Heart left ventricle (tissue), 16 donors: ENCODE data around the gene RAB8A. TPM values are rescaled to one million over a fixed set of nuclear protein-coding genes. Genes with fewer than 3 reads are reported as not detected.
"Not testable (repeated sequence)": the region's sequence is repeated elsewhere in the genome, so short reads cannot be mapped to it uniquely, and the experiment has no call there.

Experiments
- ATAC-seq, 4 donors: fragments of 200-7000 bp; cut with Tn5 transposase; one replicate each; pipeline ENCODE4 v1.9.1; 2020 to 2022; ENCODE audit warnings: moderate library complexity in 4 of 4, mild to moderate bottlenecking in 3 of 4, moderate number of reproducible peaks in 1 of 4
- DNase-seq, 5 donors: peaks; one replicate each; pipeline ENCODE4 v3.0.0-alpha.2; 2020
- H3K27ac ChIP-seq, 12 donors: fragments of 200-600 bp; sonication (generic) in 4 of 12; one replicate each; pipeline versions ENCODE4 v1.5.0 to v1.8.0; 2016 to 2022; ENCODE audit warnings: mild to moderate bottlenecking in 2 of 12
- H3K27me3 ChIP-seq, 9 donors: fragments of 200-600 bp; sonication (generic) in 2 of 9; one replicate each; pipeline versions ENCODE4 v1.5.1 to v1.8.0; 2016 to 2022; ENCODE audit warnings: mild to moderate bottlenecking in 3 of 9
- H3K36me3 ChIP-seq, 9 donors: fragments of 200-600 bp; sonication (generic) in 2 of 9; one replicate each; pipeline versions ENCODE4 v1.5.0 to v1.8.0; 2018 to 2022; ENCODE audit warnings: mild to moderate bottlenecking in 2 of 9
- H3K4me1 ChIP-seq, 12 donors: fragments of 200-600 bp; sonication (generic) in 4 of 12; one replicate each; pipeline versions ENCODE4 v1.5.0 to v1.8.0; 2016 to 2022; ENCODE audit warnings: mild to moderate bottlenecking in 3 of 12
- H3K4me3 ChIP-seq, 12 donors: fragments of 200-600 bp; sonication (generic) in 4 of 12; one replicate each; pipeline versions ENCODE4 v1.5.0 to v1.8.0; 2017 to 2022; ENCODE audit warnings: mild to moderate bottlenecking in 9 of 12, moderate library complexity in 4 of 12
- H3K9me3 ChIP-seq, 12 donors: fragments of 200-600 bp; sonication (generic) in 4 of 12; one replicate each; pipeline versions ENCODE4 v1.5.0 to v1.8.0; 2016 to 2022; ENCODE audit warnings: mild to moderate bottlenecking in 1 of 12
- POLR2A ChIP-seq, 2 donors: fragments of 450-650 bp; IDR thresholded peaks; one replicate each; pipeline ENCODE4 v1.6.1; 2017; ENCODE audit warnings: antibody characterized with exemption in 2 of 2, mild to moderate bottlenecking in 2 of 2, moderate library complexity in 2 of 2
- WGBS, 4 donors: extraction: QIAGEN DNeasy Blood & Tissue Kit in 2 of 4; methylation state at CpG; one replicate each; pipeline versions ENCODE4 v1.1.5 to v1.1.7; 2013 to 2018; 5-methylcytosine and 5-hydroxymethylcytosine counted together
- intact Hi-C, 10 donors: fragments of 100-400 bp; cut with DNase I; formaldehyde crosslinking; loops; one replicate each; pipeline versions ENCODE4 v1.11.1 to v1.14.2; 2022
- polyA plus RNA-seq, 2 donors: library from polyadenylated mRNA; stranded (reverse); fragments of 200-250 nt; gene quantifications; one replicate each; pipeline ENCODE4 v1.2.3, GENCODE V29; 2013
- total RNA-seq, 9 donors: library from RNA; depleted of rRNA in 2 of 9; stranded (reverse); fragments of >200 nt in 2 of 9; fragmentation: NEBNext Ultra II Directional in 3 of 9; extraction: Animal tissue kit (Norgen Biotek cat#: 25700) in 3 of 9; gene quantifications; one replicate each; pipeline versions ENCODE4 v1.1.0 to v1.2.4, GENCODE V29; 2016 to 2023
- TF ChIP-seq, protein P1 (sequence below), 12 donors: fragments of 200-600 bp; sonication (generic) in 4 of 12; IDR thresholded peaks; one replicate each; pipeline versions ENCODE4 v1.5.0 to v1.8.0; 2018 to 2022; ENCODE audit warnings: antibody characterized with exemption in 12 of 12, mild to moderate bottlenecking in 5 of 12
- donor health status: ischemic (EF 13 %, LVEDD 7.1; RV severe dilation, severe dysfunction).
- donor health status: healthy with polysubstance abuse.
- donor health status: DM: no; HTN: yes; CAD: no.
- donor health status: DM: no; HTN: no; CAD: no.
- donor health status: ischemic (EF 25% LVEDD 6.9; RV normal size, moderate dysfunction).
- donor health status: ischemic (EF 25% LVEDD 5.7; RV mildly dilated, moderate dysfunction).
- donor health status: healthy.
- donor health status: DM: yes; HTN: yes; CAD: no.
- donor health status: ischemic (EF 35%, LVEDD 5.7; RV mildly dilated, moderate dysfunction).
- donor health status: nonischemic (EF 11% LVEDD 7.7; RV severe dilation, severe dysfunction).
- donor health status: DM: yes; HTN: yes; CAD: no.
- donor health status: PGD.
- donor health status: ischemic (EF 29% LVEDD 5.4; RV normal size, mild dysfunction).
- donor health status: nonischemic (EF 23%, LVEDD 6.1; RV moderate dilation, normal function).

RAB8A gene
- total and polyA plus RNA-seq, 11 donors, result 7.8 to 53.7 (median 23.7) TPM

- H3K27me3 ChIP-seq, result peaks cover 0 to 7% (median 0%) of the 10 kb centered on the region in 9 donors
- H3K4me3 ChIP-seq, result no peak overlapping the region
- TF ChIP-seq, protein P1, sequence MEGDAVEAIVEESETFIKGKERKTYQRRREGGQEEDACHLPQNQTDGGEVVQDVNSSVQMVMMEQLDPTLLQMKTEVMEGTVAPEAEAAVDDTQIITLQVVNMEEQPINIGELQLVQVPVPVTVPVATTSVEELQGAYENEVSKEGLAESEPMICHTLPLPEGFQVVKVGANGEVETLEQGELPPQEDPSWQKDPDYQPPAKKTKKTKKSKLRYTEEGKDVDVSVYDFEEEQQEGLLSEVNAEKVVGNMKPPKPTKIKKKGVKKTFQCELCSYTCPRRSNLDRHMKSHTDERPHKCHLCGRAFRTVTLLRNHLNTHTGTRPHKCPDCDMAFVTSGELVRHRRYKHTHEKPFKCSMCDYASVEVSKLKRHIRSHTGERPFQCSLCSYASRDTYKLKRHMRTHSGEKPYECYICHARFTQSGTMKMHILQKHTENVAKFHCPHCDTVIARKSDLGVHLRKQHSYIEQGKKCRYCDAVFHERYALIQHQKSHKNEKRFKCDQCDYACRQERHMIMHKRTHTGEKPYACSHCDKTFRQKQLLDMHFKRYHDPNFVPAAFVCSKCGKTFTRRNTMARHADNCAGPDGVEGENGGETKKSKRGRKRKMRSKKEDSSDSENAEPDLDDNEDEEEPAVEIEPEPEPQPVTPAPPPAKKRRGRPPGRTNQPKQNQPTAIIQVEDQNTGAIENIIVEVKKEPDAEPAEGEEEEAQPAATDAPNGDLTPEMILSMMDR (IDR thresholded peaks at IDR 0.05), result no peak
- no peak for TF ChIP-seq POLR2A (IDR thresholded peaks at IDR 0.05)
- WGBS, 4 donors, result 54 to 63% (median 56%) methylated on average over 2 of the region's 2 CpGs
- DNase-seq (no peak), ATAC-seq (no peak)
- H3K4me1 ChIP-seq, result no peaks in the 10 kb centered on the region
- intact Hi-C loops, result no loop called here
- no peaks in the 10 kb centered on the region for H3K36me3 ChIP-seq
- H3K9me3 ChIP-seq, result peaks cover 0 to 9% (median 3%) of the 10 kb centered on the region in 12 donors
- no peak overlapping the region for H3K27ac ChIP-seq
These were observed 64.3 kb downstream of the RAB8A start for GRCh38 chr19:16175954-16176353.

DNA sequence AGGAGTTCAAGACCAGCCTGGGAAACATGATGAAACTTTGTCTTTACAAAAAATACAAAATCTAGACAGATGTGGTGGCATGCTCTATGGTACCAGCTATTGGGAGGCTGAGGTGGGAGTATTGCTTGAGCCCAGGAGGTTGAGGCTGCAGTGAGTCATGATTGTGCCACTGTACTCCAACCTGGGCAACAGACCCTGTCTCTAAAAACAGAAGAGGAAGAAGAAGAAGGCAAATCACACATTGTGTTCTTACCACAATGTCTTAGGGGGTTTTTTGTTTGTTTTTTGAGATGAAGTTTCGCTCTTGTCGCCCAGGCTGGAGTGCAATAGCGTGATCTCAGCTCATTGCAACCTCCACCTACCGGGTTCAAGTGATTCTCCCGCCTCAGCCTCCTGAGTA lies 67.2 kb downstream of the RAB8A start:
- intact Hi-C loops, result not testable (repeated sequence)

GRCh38 chr19:16180611-16181010 lies 68.9 kb downstream of the RAB8A start:
- DNase-seq (no peak), ATAC-seq (no peak)
- 46 to 61% (median 48%) methylated on average over 4 of the region's 4 CpGs for WGBS, 4 donors
- peaks cover 0 to 5% (median under 1%) of the 10 kb centered on the region in 12 donors for H3K9me3 ChIP-seq
- no peak for TF ChIP-seq POLR2A (IDR thresholded peaks at IDR 0.05)
- TF ChIP-seq, protein P1 (IDR thresholded peaks at IDR 0.05), result no peak
- intact Hi-C loops, result loop anchor here in 5 of 10 donors (2.0 to 5.0 kb wide), 5 partner anchors 68 to 598 kb away; partner anchors contain the start of gene RAB8A (in 2 of the 5)
- H3K36me3 ChIP-seq, result no peaks in the 10 kb centered on the region
- no peak overlapping the region for H3K27ac ChIP-seq
- H3K27me3 ChIP-seq, result peaks cover 0 to 9% (median 0%) of the 10 kb centered on the region in 9 donors
- H3K4me1 ChIP-seq, result peaks cover 0 to 11% (median 2%) of the 10 kb centered on the region in 12 donors
- H3K4me3 ChIP-seq, result no peak overlapping the region

More for the DNA sequence above, 67.2 kb downstream of the RAB8A start:
- not testable (repeated sequence) for ATAC-seq, H3K4me1 ChIP-seq, H3K27me3 ChIP-seq, DNase-seq, H3K4me3 ChIP-seq, H3K36me3 ChIP-seq, H3K27ac ChIP-seq, H3K9me3 ChIP-seq
- WGBS, 4 donors, result 86 to 89% (median 87%) methylated on average over 5 of the region's 5 CpGs

Other genes starting within 250 kb of the RAB8A start
- gene CYP4F2, start 213.8 kb upstream of the RAB8A start, total RNA-seq, result not detected
- gene CYP4F2, start 213.8 kb upstream of the RAB8A start, polyA plus RNA-seq, result not detected
- gene CYP4F11, start 177.4 kb upstream of the RAB8A start, total RNA-seq, result 1 to 10 TPM in 2 of 9 donors, under 1 TPM in 4, not detected in 3; 0.07 to 1.6 (median 0.27) TPM
- under 1 TPM in 1 of 2 donors, not detected in 1; 0.27 TPM for gene CYP4F11, start 177.4 kb upstream of the RAB8A start, polyA plus RNA-seq
- gene OR10H4, start 162.9 kb upstream of the RAB8A start, total RNA-seq, result not detected
- gene OR10H4, start 162.9 kb upstream of the RAB8A start, polyA plus RNA-seq, result not detected
- gene TPM4, start 35.4 kb upstream of the RAB8A start, total RNA-seq, result 100 to 1,000 TPM in 3 of 9 donors, 10 to 100 TPM in 6; 49.2 to 260 (median 92.1) TPM
- 100 to 1,000 TPM in 1 of 2 donors, 10 to 100 TPM in 1; 65.0 to 175 TPM for gene TPM4, start 35.4 kb upstream of the RAB8A start, polyA plus RNA-seq
- gene HSH2D, start 31.8 kb downstream of the RAB8A start, total RNA-seq, result 1 to 10 TPM in 2 of 9 donors, under 1 TPM in 3, not detected in 4; 0.16 to 1.8 (median 0.44) TPM
- under 1 TPM; 0.12 to 0.30 TPM for gene HSH2D, start 31.8 kb downstream of the RAB8A start, polyA plus RNA-seq
- gene CIB3, start 61.6 kb downstream of the RAB8A start, total RNA-seq, result not detected
- gene CIB3, start 61.6 kb downstream of the RAB8A start, polyA plus RNA-seq, result not detected
- 10 to 100 TPM; 32.0 to 71.8 (median 37.5) TPM for gene FAM32A, start 73.5 kb downstream of the RAB8A start, total RNA-seq
- 10 to 100 TPM; 34.1 to 94.5 TPM for gene FAM32A, start 73.5 kb downstream of the RAB8A start, polyA plus RNA-seq
- gene AP1M1, start 86.0 kb downstream of the RAB8A start, total RNA-seq, result 10 to 100 TPM; 39.3 to 83.8 (median 47.8) TPM
- 10 to 100 TPM; 26.2 to 93.4 TPM for gene AP1M1, start 86.0 kb downstream of the RAB8A start, polyA plus RNA-seq
- 10 to 100 TPM; 28.0 to 87.2 (median 45.0) TPM for gene KLF2, start 212.9 kb downstream of the RAB8A start, total RNA-seq
- 10 to 100 TPM; 14.4 to 24.2 TPM for gene KLF2, start 212.9 kb downstream of the RAB8A start, polyA plus RNA-seq